ENCODE measurements around the gene UGT1A3. TPM values are rescaled to one million over a fixed set of nuclear protein-coding genes. Genes with fewer than 3 reads are reported as not detected.

Gene UGT1A3
- total and polyA plus RNA-seq, 10 of the 15 experiments (the other 5 are each of a cell fraction or from before 2014, with no cell fraction given), result not detected

- no peak overlapping the region for H3K27ac ChIP-seq (ENCODE audit: control insufficient read depth, insufficient read depth)
- no peak overlapping the region for H3K4me3 ChIP-seq
- no TSS peak for BruUV-seq (replicated peaks)
- ATAC-seq (no peak), FAIRE-seq (no peak), DNase-seq (ENCODE audit: low read depth, low spot score) (no peak)
- H3K4me1 ChIP-seq (ENCODE audit: control insufficient read depth, insufficient read depth, low read length), result no peaks in the 10 kb centered on the region
- no peak overlapping the region for H2AFZ ChIP-seq (ENCODE audit: control insufficient read depth, low read depth, low read length)
- ChIA-PET CTCF (interaction anchor here (0.7 kb wide), 1 partner anchor 15 kb away, joined by 3 read pairs; no protein-coding TSS in a partner anchor), SMC1A (ENCODE audit: uncharacterized antibody, unreplicated experiment) (no interaction called here), POLR2A (no interaction called here), RAD21 (ENCODE audit: unreplicated experiment) (no interaction called here)
- intact Hi-C loops (cut with micrococcal nuclease; ENCODE audit: unreplicated experiment) (no loop called here), in situ Hi-C loops (cut with MboI) (no loop called here)
- H3K27me3 ChIP-seq (replicated peaks in 1 of 2; ENCODE audit: control insufficient read depth in 2 of 2, insufficient read depth in 2 of 2, low read length in 1 of 2), result no peaks in the 10 kb centered on the region; a peak in 2 of 4 replicates
- H3K9me3 ChIP-seq (replicated peaks; ENCODE audit: control insufficient read depth, insufficient read depth, low read length), result no peaks in the 10 kb centered on the region
- no peak overlapping the region for H3K9ac ChIP-seq (ENCODE audit: control insufficient read depth, insufficient read depth, low read length)
- TF ChIP-seq E2F4 (IDR thresholded peaks at IDR 0.05; ENCODE audit: low read depth, low read length), result no peak
- no peak for TF ChIP-seq E4F1 (IDR thresholded peaks at IDR 0.05; ENCODE audit: borderline replicate concordance, partially characterized antibody)
- no peak for TF ChIP-seq PRDM15 (CRISPR knock-in tag; IDR thresholded peaks at IDR 0.05)
- no peaks in the 10 kb centered on the region for H3K79me2 ChIP-seq (ENCODE audit: control insufficient read depth, insufficient read depth, low read length)
- no peaks in the 10 kb centered on the region for H3K36me3 ChIP-seq (ENCODE audit: control insufficient read depth in 2 of 2, insufficient read depth in 2 of 2, low read length in 1 of 2)
- H3K4me2 ChIP-seq (ENCODE audit: control insufficient read depth, insufficient read depth), result no peak overlapping the region
- H4K20me1 ChIP-seq (ENCODE audit: control insufficient read depth, insufficient read depth), result no peaks in the 10 kb centered on the region
- WGBS (ENCODE audit: insufficient coverage, insufficient replicate concordance, low lambda C conversion rate, missing lambda C conversion rate), result 49% methylated on average over 13 of the region's 13 CpGs
Measured at GRCh38 chr2:233795735-233796171, 66.9 kb downstream of the UGT1A3 start.

Measured in GM12878 (cell line).